Activated T-helper 1 cell treated with anti-CD3 and anti-CD28 coated beads, Interleukin-12 subunit alpha, Interleukin-12 subunit beta, Interleukin-2, Interleukin-4 antibody, amounts not matched to agents 30 ng/mL and 10 ng/mL and 1 ng/mL, durations not matched to agents 14 hours and 24 hours and 36 hours (primary cell): Measurements from ENCODE around the gene FUT2. TPM values are rescaled to one million over a fixed set of nuclear protein-coding genes. Genes with fewer than 3 reads are reported as not detected.

Source experiments
- DNase-seq: peaks from one replicate; pipeline ENCODE4 v3.0.0; 2021; ENCODE audit warnings: low spot score
- H3K27ac Mint-ChIP-seq: one replicate; pipeline ENCODE4 v1.8.0; 2021; ENCODE audit warnings: mild to moderate bottlenecking, mixed read lengths
- H3K27me3 Mint-ChIP-seq: one replicate; pipeline ENCODE4 v1.8.0; 2022; ENCODE audit warnings: mild to moderate bottlenecking, moderate library complexity, mixed read lengths; ENCODE audit not compliant: insufficient read depth
- H3K36me3 Mint-ChIP-seq: one replicate; pipeline ENCODE4 v1.8.0; 2021; ENCODE audit warnings: low read depth, mixed read lengths
- H3K4me1 Mint-ChIP-seq: one replicate; pipeline ENCODE4 v1.8.0; 2021; ENCODE audit warnings: low read depth, mixed read lengths
- H3K4me3 Mint-ChIP-seq: one replicate; pipeline ENCODE4 v1.8.0; 2021; ENCODE audit warnings: mild to moderate bottlenecking, moderate library complexity, mixed read lengths
- H3K9me3 Mint-ChIP-seq: one replicate; pipeline ENCODE4 v1.8.0; 2021; ENCODE audit warnings: mixed read lengths
- intact Hi-C: fragments of 100-400 bp; cut with micrococcal nuclease; formaldehyde crosslinking; loops from one replicate; pipeline ENCODE4 v1.15.1; 2024
- total RNA-seq: library from RNA; stranded (reverse); gene quantifications from 2 replicates; pipeline ENCODE4 v1.2.3, GENCODE V29; 2022

Gene FUT2
- total RNA-seq, 1 donor from 2014 or later: not detected

DNA sequence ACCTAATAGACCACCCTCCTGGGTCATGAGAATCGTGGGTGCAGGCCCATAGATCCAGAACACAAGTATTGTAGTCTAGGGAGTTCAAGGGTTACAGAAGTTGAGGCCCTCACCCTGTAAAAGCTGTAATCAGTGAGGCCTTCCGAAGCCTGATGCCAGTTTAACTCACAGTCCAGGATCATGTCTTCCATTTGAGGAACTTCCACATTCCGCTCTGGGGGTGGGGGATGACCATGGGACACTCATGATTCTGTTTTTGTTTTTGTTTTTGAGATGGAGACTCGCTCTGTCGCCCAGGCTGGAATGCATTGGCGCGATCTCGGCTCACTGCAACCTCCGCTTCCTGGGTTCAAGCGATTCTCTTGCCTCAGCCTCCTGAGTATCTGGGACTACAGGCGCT lies 46.3 kb downstream of the FUT2 start:
- Mint-ChIP-seq H3K36me3 (no peaks in the 10 kb centered on the region), H3K27ac (no peak overlapping the region), H3K9me3 (no peaks in the 10 kb centered on the region), H3K4me1 (peaks cover 29% of the 10 kb centered on the region), H3K27me3 (no peaks in the 10 kb centered on the region), H3K4me3 (no peak overlapping the region)
- intact Hi-C loops: loop anchor here (10.0 kb wide), 1 partner anchor 327 kb away; no protein-coding TSS in a partner anchor
- DNase-seq: no peak

DNA sequence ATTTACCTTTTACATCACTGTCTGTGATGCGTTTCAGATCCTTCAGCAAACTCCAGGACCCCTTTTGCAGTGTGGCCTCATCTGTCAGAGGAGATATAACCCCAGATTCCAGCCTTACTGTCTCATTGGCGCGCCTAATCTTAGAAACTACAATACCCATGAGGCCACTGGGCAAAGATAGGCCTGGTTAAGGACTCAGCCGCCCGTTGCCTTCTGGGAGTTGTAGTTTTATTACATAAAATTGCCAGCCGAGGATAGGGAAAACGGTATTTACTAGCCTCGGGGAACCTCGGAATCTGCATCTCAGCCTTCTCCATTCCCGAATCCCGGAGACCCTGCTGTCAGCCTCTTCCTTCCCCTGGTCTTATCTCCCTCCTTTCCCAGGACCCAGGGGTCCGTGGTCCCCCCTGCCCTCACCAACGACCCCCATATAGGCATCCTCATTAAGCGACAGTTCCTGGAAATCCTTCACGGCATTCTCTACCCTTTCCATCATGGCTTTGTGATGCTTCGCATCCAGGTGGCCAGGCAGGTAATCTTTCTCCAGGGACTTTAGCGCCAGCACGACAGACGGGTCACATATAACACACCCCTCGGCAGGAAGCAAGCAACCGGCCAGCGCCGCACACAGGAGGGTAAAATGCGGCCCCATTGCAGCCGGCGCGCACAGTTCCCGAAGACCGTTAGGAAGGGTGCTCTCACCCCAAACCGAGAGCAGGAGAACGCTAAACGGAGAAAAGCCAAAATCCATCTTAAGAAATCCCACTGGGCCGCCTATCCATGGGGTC lies 49.6 kb downstream of the FUT2 start:
- H3K9me3 Mint-ChIP-seq: no peaks in the 10 kb centered on the region
- H3K27me3 Mint-ChIP-seq: no peaks in the 10 kb centered on the region
- no peak overlapping the region for H3K4me3 Mint-ChIP-seq
- H3K4me1 Mint-ChIP-seq: peaks cover 25% of the 10 kb centered on the region
- H3K36me3 Mint-ChIP-seq: no peaks in the 10 kb centered on the region
- peak; percentile 32 for DNase-seq
- peak overlapping the region; percentile 34 for H3K27ac Mint-ChIP-seq
- intact Hi-C loops: loop anchor here (1.0 to 10.0 kb wide), 3 partner anchors 24 to 331 kb away; no protein-coding TSS in a partner anchor

DNA sequence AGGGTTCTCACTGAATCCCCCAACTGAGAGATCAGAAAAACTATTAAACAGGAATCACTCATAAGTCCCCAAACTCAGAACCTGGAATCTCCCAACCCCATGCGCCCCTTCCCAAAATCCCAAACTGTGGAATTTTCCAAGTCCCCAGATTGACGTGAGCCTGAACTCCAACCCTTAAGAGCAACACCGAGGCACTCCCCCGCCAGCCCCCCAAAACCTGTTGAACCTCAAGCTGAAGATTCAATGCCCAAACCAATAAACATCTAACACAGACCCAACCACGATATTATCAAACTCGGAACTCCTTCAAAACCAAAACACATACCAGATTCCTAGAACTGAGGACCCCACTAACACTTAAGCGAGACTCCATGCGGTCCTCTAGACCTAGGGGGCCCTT lies 50.3 kb downstream of the FUT2 start:
- Mint-ChIP-seq H3K4me1 (peaks cover 24% of the 10 kb centered on the region), H3K27ac (peak overlapping the region; percentile 6), H3K27me3 (peaks cover under 1% of the 10 kb centered on the region), H3K9me3 (no peaks in the 10 kb centered on the region), H3K36me3 (no peaks in the 10 kb centered on the region), H3K4me3 (no peak overlapping the region)
- DNase-seq: no peak
- intact Hi-C loops: loop anchor here (2.0 to 10.0 kb wide), 2 partner anchors 247 to 331 kb away; partner anchors contain the start of genes GYS1 and RUVBL2

DNA sequence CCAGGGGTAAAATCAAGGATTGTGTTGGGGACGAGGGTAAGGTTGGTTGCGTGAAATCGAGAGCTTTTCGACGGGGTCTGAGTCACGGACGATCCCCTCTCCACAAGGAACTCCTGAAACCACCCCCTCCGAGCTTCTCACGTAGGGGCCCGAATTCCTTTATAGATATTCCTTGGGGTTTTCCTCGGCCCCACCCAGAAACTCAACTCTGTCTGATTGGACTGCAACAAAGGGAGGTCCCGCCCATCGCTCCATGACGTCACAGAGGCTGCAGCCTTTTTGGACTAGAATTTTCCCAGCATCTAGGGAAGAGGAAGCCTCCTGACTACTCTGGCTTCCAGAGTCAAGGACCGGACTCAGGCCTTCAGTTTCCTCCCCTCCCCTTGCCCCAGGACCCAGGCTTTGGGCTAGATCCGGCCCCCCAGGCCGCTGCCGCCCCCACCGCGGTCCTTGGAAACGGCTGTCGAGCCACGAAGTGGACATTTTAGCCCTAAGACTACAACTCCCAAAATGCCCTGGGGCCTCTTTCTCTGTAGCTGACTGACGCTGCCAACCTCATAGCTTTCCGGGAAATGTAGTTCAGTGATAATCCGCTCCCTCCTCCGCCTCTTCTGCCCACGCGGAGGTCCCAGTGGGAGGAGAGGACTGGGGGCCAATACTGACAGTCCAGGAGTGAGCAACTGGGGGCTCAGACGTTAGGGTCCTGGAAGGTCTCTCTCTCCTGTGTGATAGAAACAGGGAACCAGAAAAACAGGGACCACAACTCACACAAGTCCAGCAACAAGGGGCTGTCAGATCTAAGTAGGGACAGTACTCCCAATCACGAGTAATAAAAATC lies 51.2 kb downstream of the FUT2 start, which contains the start of gene IZUMO1:
TSS of gene IZUMO1 (minus strand) at position 172 of the 838 bp plus-strand sequence. CDS start 1,050 bp downstream, outside the sequence.
- H3K4me1 Mint-ChIP-seq: peaks cover 17% of the 10 kb centered on the region
- H3K9me3 Mint-ChIP-seq: no peaks in the 10 kb centered on the region
- H3K27me3 Mint-ChIP-seq: peaks cover 4% of the 10 kb centered on the region
- H3K4me3 Mint-ChIP-seq: peak within 1 kb of the TSS; percentile 63
- intact Hi-C loops: loop anchor here (1.0 to 10.0 kb wide), 4 partner anchors 9 to 332 kb away; partner anchors contain the start of genes GYS1 and RUVBL2
- peak; percentile 62 for DNase-seq
- H3K36me3 Mint-ChIP-seq: no peaks in the 10 kb centered on the region
- H3K27ac Mint-ChIP-seq: peak within 1 kb of the TSS; percentile 12

DNA sequence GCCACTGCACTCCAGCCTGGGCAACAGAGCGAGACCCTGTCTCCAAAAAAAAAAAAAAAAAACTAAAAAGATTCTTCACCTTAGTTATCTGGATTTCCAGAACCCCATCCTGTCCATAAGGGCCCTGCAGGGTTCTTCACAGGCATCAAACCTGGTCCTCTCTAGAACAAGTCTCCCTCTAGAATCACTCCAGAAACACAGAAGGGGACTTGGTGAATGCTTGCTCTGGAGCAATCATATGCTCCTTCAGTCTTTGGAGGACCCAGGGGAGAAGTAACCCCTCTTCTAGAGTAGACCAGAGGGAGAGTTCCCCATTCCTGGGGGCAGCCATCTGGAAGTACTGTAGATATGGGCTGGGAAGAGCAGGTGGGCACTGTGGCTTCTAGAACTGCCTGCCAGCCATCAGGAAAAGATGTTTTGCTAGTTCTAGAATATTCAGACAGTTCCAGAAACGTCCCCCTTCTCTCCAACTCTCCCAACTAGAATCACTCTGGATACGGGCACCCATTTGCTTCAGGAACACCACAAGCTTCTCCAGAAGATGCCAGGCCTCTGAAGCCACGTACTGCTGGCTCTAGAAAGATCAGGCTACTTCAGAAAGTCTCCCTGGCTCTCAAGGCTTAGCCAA lies 53.9 kb downstream of the FUT2 start:
- peaks cover 21% of the 10 kb centered on the region for H3K27me3 Mint-ChIP-seq
- no peaks in the 10 kb centered on the region for H3K36me3 Mint-ChIP-seq
- no peaks in the 10 kb centered on the region for H3K9me3 Mint-ChIP-seq
- intact Hi-C loops: loop anchor here (10.0 kb wide), 1 partner anchor 335 kb away; no protein-coding TSS in a partner anchor
- no peak for DNase-seq
- no peak overlapping the region for H3K4me3 Mint-ChIP-seq
- peaks cover 27% of the 10 kb centered on the region for H3K4me1 Mint-ChIP-seq
- no peak overlapping the region for H3K27ac Mint-ChIP-seq

DNA sequence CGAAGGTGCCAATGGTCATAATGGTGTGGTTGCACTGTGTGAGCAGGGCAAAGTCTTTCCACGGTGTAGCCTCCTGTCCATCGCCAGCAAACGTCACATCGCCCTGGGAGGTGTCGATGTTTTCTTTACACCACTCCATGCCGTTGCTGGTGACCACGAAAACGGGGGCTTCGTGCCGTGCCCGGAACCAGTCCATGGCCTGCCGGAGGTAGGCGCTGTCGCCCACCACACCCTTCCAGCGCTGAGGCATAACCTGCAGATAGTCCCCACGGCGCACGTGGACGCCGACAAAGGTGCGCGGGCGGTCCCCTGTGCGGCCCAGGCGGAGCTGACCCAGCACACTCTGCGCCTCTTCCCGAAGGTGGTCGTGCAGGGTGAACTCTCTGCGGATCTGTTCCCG lies 54.6 kb downstream of the FUT2 start:
- Mint-ChIP-seq H3K9me3 (no peaks in the 10 kb centered on the region), H3K27ac (no peak overlapping the region), H3K27me3 (peaks cover 21% of the 10 kb centered on the region), H3K36me3 (no peaks in the 10 kb centered on the region), H3K4me1 (peaks cover 23% of the 10 kb centered on the region), H3K4me3 (no peak overlapping the region)
- intact Hi-C loops: no loop called here
- DNase-seq: no peak

DNA sequence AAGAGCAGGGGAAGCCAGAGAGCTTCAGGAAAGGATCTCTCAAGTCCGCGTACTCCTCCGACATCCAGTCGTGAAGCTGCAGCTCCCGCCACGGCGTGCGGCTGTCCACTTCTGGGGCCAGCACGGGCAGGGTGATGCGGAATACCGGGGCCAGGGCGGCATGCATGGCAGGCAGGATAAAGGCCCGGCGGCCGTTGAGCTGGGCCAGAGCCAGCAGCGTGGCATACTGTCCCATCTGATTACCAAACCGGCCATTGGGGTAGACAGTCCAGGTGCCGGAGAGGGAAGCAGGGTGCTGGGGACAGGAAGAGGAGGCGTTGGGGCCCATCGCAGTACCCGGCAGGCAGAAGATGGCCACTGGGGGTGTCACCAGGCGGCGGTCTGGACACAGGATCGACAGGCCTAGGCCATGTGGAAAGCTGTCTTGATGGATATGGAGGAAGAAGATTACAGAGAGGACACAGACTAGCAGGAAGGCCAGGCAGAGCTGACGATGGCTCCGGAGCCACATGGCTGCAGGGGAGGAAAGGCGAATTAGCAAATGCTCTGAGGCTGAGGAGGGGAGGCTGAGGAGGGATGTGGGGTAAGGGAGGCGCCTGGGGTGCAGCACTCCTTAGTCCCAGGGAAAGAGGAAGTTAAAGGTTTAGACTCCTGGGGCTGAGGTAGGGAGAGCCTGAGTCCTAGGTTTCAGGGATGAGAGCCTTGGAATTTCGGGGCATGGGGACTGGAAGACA lies 55.2 kb downstream of the FUT2 start:
- Mint-ChIP-seq H3K9me3 (no peaks in the 10 kb centered on the region), H3K4me3 (peak overlapping the region; percentile 20)

DNA sequence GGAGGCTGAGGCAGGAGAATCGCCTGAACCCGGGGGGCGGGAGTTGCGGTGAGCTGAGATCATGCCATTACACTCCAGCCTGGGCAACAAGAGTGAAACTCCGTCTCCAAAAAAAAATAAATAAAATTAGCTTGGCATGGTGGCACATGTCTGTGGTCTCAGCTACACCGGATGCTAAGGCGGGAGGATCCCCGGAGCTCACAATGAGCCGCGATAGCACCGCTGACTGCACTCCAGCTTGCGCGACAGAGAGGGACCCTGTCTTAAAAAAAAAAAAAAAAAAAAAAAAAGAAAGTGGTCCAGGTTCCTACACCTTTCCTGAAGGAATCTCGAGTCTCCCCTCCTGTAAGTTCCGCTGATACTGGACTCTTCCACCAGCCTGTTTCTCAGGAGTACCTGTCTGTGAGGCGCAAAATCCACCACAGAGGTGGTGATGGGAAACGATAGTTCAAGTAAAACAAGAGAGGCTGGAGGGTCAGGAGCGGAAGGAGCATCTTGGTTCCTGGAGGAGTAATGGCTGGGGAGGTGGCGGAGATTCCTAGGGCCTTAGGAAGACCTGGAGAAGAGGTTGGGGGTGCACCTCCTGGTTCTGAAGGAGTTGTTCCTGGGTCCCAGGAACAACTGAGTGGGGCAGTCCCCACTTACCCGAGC lies 56.2 kb downstream of the FUT2 start:
- no peak for DNase-seq
- H3K9me3 Mint-ChIP-seq: no peaks in the 10 kb centered on the region

More for the DNA sequence above, 55.2 kb downstream of the FUT2 start:
- Mint-ChIP-seq H3K27me3 (peaks cover 24% of the 10 kb centered on the region), H3K27ac (peak overlapping the region; percentile 27), H3K4me1 (peaks cover 17% of the 10 kb centered on the region), H3K36me3 (no peaks in the 10 kb centered on the region)
- no peak for DNase-seq
- intact Hi-C loops: no loop called here

DNA sequence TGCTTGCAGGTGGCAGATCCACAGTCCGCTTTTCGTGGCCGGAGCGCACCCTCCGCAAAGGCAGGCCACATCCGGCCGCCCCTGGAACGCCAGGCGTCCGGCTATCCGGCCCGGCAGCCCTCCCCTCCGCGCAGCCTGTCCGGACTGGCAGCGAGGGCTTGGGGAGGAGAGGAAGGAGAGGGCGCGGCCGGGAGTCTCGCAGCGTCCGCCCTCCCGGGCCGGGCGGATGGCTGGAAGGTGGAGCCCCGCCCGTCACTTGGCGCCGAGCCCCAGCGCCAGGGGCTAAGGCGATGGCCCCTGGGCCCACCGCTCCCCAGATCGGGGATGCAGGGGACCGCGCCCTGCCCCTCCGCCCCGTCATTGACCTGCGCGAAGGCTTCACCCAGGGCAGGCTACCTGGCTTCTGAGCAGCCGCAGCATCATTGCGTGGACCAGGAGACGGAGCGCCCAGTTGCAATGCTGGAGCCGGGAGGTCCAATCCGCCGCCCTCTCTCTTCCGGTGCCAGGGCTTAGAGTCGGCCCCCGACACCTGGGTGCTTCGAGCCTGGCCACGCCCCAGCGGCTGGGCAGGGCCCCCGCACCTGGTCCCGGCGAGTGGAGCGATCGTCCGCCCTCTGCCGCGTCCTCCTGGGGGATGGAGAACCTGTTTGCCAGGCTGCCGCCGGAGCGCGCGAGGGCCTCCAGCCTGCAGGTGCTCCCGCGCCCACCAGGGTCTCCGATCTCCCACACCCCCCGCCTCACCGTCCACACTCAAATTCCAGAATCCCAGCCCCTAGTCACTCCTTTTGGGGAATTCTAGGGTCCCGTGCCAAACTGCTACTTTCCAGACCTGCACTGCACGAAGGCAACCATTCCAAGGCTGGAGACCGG lies 57.0 kb downstream of the FUT2 start, which contains the start of gene FUT1:
TSS of gene FUT1 (minus strand) at position 146 of the 870 bp plus-strand sequence. CDS start 1,360 bp downstream, outside the sequence.
- Mint-ChIP-seq H3K4me1 (peaks cover 11% of the 10 kb centered on the region), H3K27me3 (peaks cover 24% of the 10 kb centered on the region), H3K27ac (peak within 1 kb of the TSS; percentile 63), H3K9me3 (no peaks in the 10 kb centered on the region), H3K36me3 (no peaks in the 10 kb centered on the region), H3K4me3 (peak within 1 kb of the TSS; percentile 81)
- intact Hi-C loops: no loop called here
- DNase-seq: peak; percentile 16

More for the DNA sequence above, 56.2 kb downstream of the FUT2 start:
- H3K4me3 Mint-ChIP-seq: peak overlapping the region; percentile 81
- no peaks in the 10 kb centered on the region for H3K36me3 Mint-ChIP-seq
- intact Hi-C loops: no loop called here
- peaks cover 11% of the 10 kb centered on the region for H3K4me1 Mint-ChIP-seq
- H3K27me3 Mint-ChIP-seq: peaks cover 24% of the 10 kb centered on the region
- H3K27ac Mint-ChIP-seq: no peak overlapping the region

DNA sequence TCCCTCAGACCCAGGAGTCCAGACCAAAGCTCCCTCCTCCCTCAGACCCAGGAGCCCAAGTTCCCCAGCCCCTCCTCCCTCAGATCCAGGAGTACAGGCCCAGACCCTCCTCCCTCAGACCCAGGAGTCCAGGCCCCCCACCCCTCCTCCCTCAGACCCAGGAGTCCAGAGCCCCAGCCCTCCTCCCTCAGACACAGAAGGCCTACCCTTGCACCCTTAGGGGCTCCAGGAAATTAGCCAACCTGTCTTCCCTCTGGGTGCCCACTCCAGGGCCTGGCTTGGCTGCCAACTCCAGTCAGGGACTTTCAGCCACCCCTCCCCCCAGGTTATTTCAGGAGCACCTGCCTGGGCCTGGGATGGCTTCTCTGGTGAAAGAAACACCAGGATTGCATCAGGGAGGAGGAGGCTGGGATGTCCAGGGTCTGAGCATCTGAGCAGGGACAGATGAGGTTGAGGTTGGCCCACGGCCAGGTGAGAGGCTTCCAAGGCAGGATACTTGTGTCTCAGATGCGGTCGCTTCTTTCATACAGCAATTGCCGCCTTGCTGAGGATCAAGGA lies 59.4 kb downstream of the FUT2 start, which contains the start of gene FGF21:
TSS of gene FGF21 (plus strand) at position 441 of the 558 bp plus-strand sequence. CDS start 713 bp downstream, outside the sequence.
- intact Hi-C loops: no loop called here
- peaks cover 24% of the 10 kb centered on the region for H3K27me3 Mint-ChIP-seq
- H3K9me3 Mint-ChIP-seq: no peaks in the 10 kb centered on the region
- H3K27ac Mint-ChIP-seq: no peak within 1 kb of the TSS
- no peak within 1 kb of the TSS for H3K4me3 Mint-ChIP-seq
- H3K4me1 Mint-ChIP-seq: peaks cover 11% of the 10 kb centered on the region
- DNase-seq: no peak
- H3K36me3 Mint-ChIP-seq: no peaks in the 10 kb centered on the region
